WTC11 (cell line): ENCODE measurements around the gene C15orf39.

Experiments used
- ESRRA ChIP-seq: sonication (generic); formaldehyde crosslinking; IDR thresholded peaks from 2 replicates; pipeline ENCODE4 v1.8.1; 2022; ENCODE audit warnings: mild to moderate bottlenecking, missing genetic modification reagents, borderline replicate concordance
- FOXP1 ChIP-seq: sonication (generic); formaldehyde crosslinking; IDR thresholded peaks from 2 replicates; pipeline ENCODE4 v1.8.0; 2022; ENCODE audit warnings: missing genetic modification reagents, mild to moderate bottlenecking, moderate library complexity, borderline replicate concordance
- JUN ChIP-seq: sonication (generic); formaldehyde crosslinking; IDR thresholded peaks from 2 replicates; pipeline ENCODE4 v1.8.0; 2023; ENCODE audit warnings: mild to moderate bottlenecking, missing genetic modification reagents
- NFE2L1 ChIP-seq: sonication (generic); formaldehyde crosslinking; IDR thresholded peaks from 2 replicates; pipeline ENCODE4 v1.8.1; 2023; ENCODE audit warnings: missing genetic modification reagents
- RELA ChIP-seq: sonication (generic); formaldehyde crosslinking; IDR thresholded peaks from 2 replicates; pipeline ENCODE4 v1.8.1; 2022; ENCODE audit warnings: missing genetic modification reagents, mild to moderate bottlenecking, borderline replicate concordance
- TF ChIP-seq, protein P1 (sequence below): sonication (generic); formaldehyde crosslinking; IDR thresholded peaks from 2 replicates; pipeline ENCODE4 v1.8.0; 2022; ENCODE audit warnings: mild to moderate bottlenecking, missing genetic modification reagents
- TF ChIP-seq, protein P2 (sequence below): fragments of 200-600 bp; IDR thresholded peaks from 2 replicates; pipeline ENCODE4 v1.8.0; 2022; ENCODE audit warnings: antibody characterized with exemption

- no peak for TF ChIP-seq JUN
- TF ChIP-seq RELA (CRISPR knock-in tag) = no peak
- TF ChIP-seq, protein P1, sequence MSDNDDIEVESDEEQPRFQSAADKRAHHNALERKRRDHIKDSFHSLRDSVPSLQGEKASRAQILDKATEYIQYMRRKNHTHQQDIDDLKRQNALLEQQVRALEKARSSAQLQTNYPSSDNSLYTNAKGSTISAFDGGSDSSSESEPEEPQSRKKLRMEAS = 0 out of 2 replicates have a peak, but pooled peaks have one; percentile 21
- TF ChIP-seq FOXP1 (CRISPR knock-in tag) = no peak
- TF ChIP-seq, protein P2, sequence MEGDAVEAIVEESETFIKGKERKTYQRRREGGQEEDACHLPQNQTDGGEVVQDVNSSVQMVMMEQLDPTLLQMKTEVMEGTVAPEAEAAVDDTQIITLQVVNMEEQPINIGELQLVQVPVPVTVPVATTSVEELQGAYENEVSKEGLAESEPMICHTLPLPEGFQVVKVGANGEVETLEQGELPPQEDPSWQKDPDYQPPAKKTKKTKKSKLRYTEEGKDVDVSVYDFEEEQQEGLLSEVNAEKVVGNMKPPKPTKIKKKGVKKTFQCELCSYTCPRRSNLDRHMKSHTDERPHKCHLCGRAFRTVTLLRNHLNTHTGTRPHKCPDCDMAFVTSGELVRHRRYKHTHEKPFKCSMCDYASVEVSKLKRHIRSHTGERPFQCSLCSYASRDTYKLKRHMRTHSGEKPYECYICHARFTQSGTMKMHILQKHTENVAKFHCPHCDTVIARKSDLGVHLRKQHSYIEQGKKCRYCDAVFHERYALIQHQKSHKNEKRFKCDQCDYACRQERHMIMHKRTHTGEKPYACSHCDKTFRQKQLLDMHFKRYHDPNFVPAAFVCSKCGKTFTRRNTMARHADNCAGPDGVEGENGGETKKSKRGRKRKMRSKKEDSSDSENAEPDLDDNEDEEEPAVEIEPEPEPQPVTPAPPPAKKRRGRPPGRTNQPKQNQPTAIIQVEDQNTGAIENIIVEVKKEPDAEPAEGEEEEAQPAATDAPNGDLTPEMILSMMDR = no peak
- TF ChIP-seq NFE2L1 (CRISPR knock-in tag) = no peak
- no peak for TF ChIP-seq ESRRA
Observed at GRCh38 chr15:75177360-75178071, 24.2 kb upstream of the C15orf39 start.
